PC-9 (cell line): Measurements from ENCODE around the gene ISOC2. TPM values are rescaled to one million over a fixed set of nuclear protein-coding genes. Genes with fewer than 3 reads are reported as not detected.

Source experiments
- BruUV-seq: library from RNA; stranded (reverse); fragments of 400-500 nt; replicated peaks from 2 replicates; lab custom pipeline; 2021; lab: Mats Ljungman, UMichigan
- CTCF ChIA-PET: fragments of 300-600 bp; sonication (Branson Sonifier 250); formaldehyde crosslinking; loops from one replicate; lab custom pipeline; 2022; ENCODE audit warnings: antibody characterized with exemption; lab: Charles Lee
- POLR2A ChIA-PET: fragments of 300-600 bp; sonication (Branson Sonifier 250); formaldehyde crosslinking; loops from one replicate; lab custom pipeline; 2022; ENCODE audit warnings: antibody characterized with exemption; ENCODE audit not compliant: unreplicated experiment; lab: Charles Lee
- DNase-seq, 2 experiments: peaks; one replicate each; pipeline versions ENCODE4 v3.0.0 to v3.0.0-alpha.2; 2015 to 2022; ENCODE audit warnings: mixed read lengths in 1 of 2
- H2AFZ ChIP-seq: fragments of 200-600 bp; sonication (generic); 2 replicates; pipeline ENCODE4 v1.8.1; 2017; ENCODE audit warnings: antibody characterized with exemption
- H3F3A ChIP-seq: fragments of 200-600 bp; sonication (generic); 2 replicates; pipeline ENCODE4 v1.8.1; 2017; ENCODE audit warnings: antibody characterized with exemption, mild to moderate bottlenecking, low read depth; ENCODE audit not compliant: insufficient read depth
- H3K27ac ChIP-seq: fragments of 200-600 bp; sonication (generic); 2 replicates; pipeline ENCODE4 v1.6.1; 2016; ENCODE audit warnings: mixed run types
- H3K27me3 ChIP-seq: fragments of 200-600 bp; sonication (generic); 2 replicates; pipeline ENCODE4 v1.6.1; 2016; ENCODE audit warnings: low read depth, mixed run types; ENCODE audit not compliant: insufficient read depth
- H3K36me3 ChIP-seq: fragments of 200-600 bp; sonication (generic); 2 replicates; pipeline ENCODE4 v1.6.1; 2016; ENCODE audit warnings: low read depth, mixed run types
- H3K4me1 ChIP-seq: fragments of 200-600 bp; sonication (generic); replicated peaks from 2 replicates; pipeline ENCODE4 v1.6.1; 2016; ENCODE audit warnings: mixed run types; ENCODE audit not compliant: insufficient read depth
- H3K4me2 ChIP-seq: fragments of 200-600 bp; sonication (generic); 2 replicates; pipeline ENCODE4 v1.6.1; 2017; ENCODE audit warnings: mixed run types
- H3K4me3 ChIP-seq: fragments of 200-600 bp; sonication (generic); 2 replicates; pipeline ENCODE4 v1.6.1; 2016; ENCODE audit warnings: mixed run types
- H3K79me2 ChIP-seq: fragments of 200-600 bp; sonication (generic); 2 replicates; pipeline ENCODE4 v1.6.1; 2017; ENCODE audit warnings: low read depth, mixed run types
- H3K9me2 ChIP-seq: fragments of 200-600 bp; sonication (generic); 2 replicates; pipeline ENCODE4 v1.8.1; 2017; ENCODE audit warnings: mild to moderate bottlenecking; ENCODE audit not compliant: insufficient read depth
- H3K9me3 ChIP-seq: fragments of 200-600 bp; sonication (generic); 2 replicates; pipeline ENCODE4 v1.8.1; 2016; ENCODE audit warnings: low read depth; ENCODE audit not compliant: insufficient read depth
- H4K20me1 ChIP-seq: fragments of 200-600 bp; sonication (generic); 2 replicates; pipeline ENCODE4 v1.8.1; 2017; ENCODE audit not compliant: insufficient read depth
- CTCF ChIP-seq: fragments of 200-600 bp; sonication (generic); conservative IDR thresholded peaks from 2 replicates; pipeline ENCODE4 v1.6.1; 2017; ENCODE audit warnings: mixed run types, antibody characterized with exemption, mild to moderate bottlenecking, moderate library complexity
- EZH2 ChIP-seq: fragments of 200-600 bp; sonication (generic); IDR thresholded peaks from 2 replicates; pipeline ENCODE4 v1.8.0; 2017; ENCODE audit warnings: antibody characterized with exemption, low read depth
- intact Hi-C: fragments of 100-400 bp; cut with micrococcal nuclease; formaldehyde crosslinking; loops from one replicate; pipeline ENCODE4 v1.10.0; 2022; ENCODE audit not compliant: unreplicated experiment
- total RNA-seq: library from RNA; stranded (reverse); gene quantifications from 2 replicates; pipeline ENCODE4 v1.2.3, GENCODE V29; 2021

ISOC2 gene
- total RNA-seq, 1 experiment from 2014 or later = 92.4 TPM

GRCh38 chr19:55463583-55464031 is 2.2 kb upstream of the ISOC2 start:
- DNase-seq = no peak
- Histone ChIP-seq H3K27me3 (no peaks in the 10 kb centered on the region), H3K9me3 (no peaks in the 10 kb centered on the region), H3K79me2 (peaks cover 18% of the 10 kb centered on the region; the same call in 1 of the 2 replicates), H3K27ac (no peak overlapping the region), H4K20me1 (peaks cover 20% of the 10 kb centered on the region), H3K4me1 (peaks cover 19% of the 10 kb centered on the region), H3K9me2 (no peaks in the 10 kb centered on the region), H3K36me3 (no peaks in the 10 kb centered on the region), H3K4me2 (no peak overlapping the region), H2AFZ (no peak overlapping the region), H3F3A (peaks cover 36% of the 10 kb centered on the region; the same call in 1 of the 2 replicates), H3K4me3 (no peak overlapping the region)
- no peak for TF ChIP-seq EZH2
- no peak for TF ChIP-seq CTCF
- no TSS peak for BruUV-seq
- intact Hi-C loops = loop anchor here (5.0 kb wide), 1 partner anchor 34 kb away; no protein-coding TSS in a partner anchor
- ChIA-PET POLR2A (no interaction called here), CTCF (no interaction called here)

GRCh38 chr19:55462722-55463121 is 1.3 kb upstream of the ISOC2 start:
- peaks cover 33% of the 10 kb centered on the region; the same call in 1 of the 2 replicates for H3F3A ChIP-seq
- peaks cover 20% of the 10 kb centered on the region for H4K20me1 ChIP-seq
- CTCF ChIA-PET = interaction anchor here (0.6 kb wide), 1 partner anchor 1019 kb away, joined by 3 read pairs; no protein-coding TSS in a partner anchor
- H3K27ac ChIP-seq = no peak overlapping the region
- no peak for DNase-seq
- H3K4me3 ChIP-seq = no peak overlapping the region
- peaks cover 18% of the 10 kb centered on the region; the same call in 1 of the 2 replicates for H3K79me2 ChIP-seq
- TF ChIP-seq EZH2 (no peak), CTCF (no peak; the same call in 1 of the 2 replicates)
- POLR2A ChIA-PET = interaction anchor here (0.5 kb wide), 1 partner anchor 113 kb away, joined by 4 read pairs; no protein-coding TSS in a partner anchor
- H3K36me3 ChIP-seq = no peaks in the 10 kb centered on the region
- peaks cover 13% of the 10 kb centered on the region for H3K4me1 ChIP-seq
- intact Hi-C loops = loop anchor here (5.0 kb wide), 1 partner anchor 35 kb away; no protein-coding TSS in a partner anchor
- peak overlapping the region; percentile 93 for H3K4me2 ChIP-seq
- H3K9me3 ChIP-seq = no peaks in the 10 kb centered on the region
- H2AFZ ChIP-seq = no peak overlapping the region
- H3K27me3 ChIP-seq = no peaks in the 10 kb centered on the region
- no peaks in the 10 kb centered on the region for H3K9me2 ChIP-seq
- BruUV-seq = no TSS peak

GRCh38 chr19:55461974-55462626 is 658 bp upstream of the ISOC2 start:
- H3K9me2 ChIP-seq = no peaks in the 10 kb centered on the region
- H4K20me1 ChIP-seq = peaks cover 22% of the 10 kb centered on the region
- TSS peak; percentile 94 for BruUV-seq
- TF ChIP-seq CTCF (no peak), EZH2 (no peak)
- peak overlapping the region; percentile 94 for H2AFZ ChIP-seq
- H3K9me3 ChIP-seq = no peaks in the 10 kb centered on the region
- POLR2A ChIA-PET = interaction anchor here (0.5 to 1.1 kb wide), 22 partner anchors 13 to 1729 kb away, joined by 3 to 21 read pairs (median 5); partner anchors contain the start of genes LENG9, PPP1R12C, PPP6R1 and UBE2S
- H3K27ac ChIP-seq = no peak overlapping the region
- no peaks in the 10 kb centered on the region for H3K27me3 ChIP-seq
- H3K36me3 ChIP-seq = no peaks in the 10 kb centered on the region
- peaks cover 30% of the 10 kb centered on the region; the same call in 1 of the 2 replicates for H3F3A ChIP-seq
- peaks cover 18% of the 10 kb centered on the region; the same call in 1 of the 2 replicates for H3K79me2 ChIP-seq
- no peak for DNase-seq
- intact Hi-C loops = loop anchor here (5.0 kb wide), 1 partner anchor 35 kb away; no protein-coding TSS in a partner anchor
- peak overlapping the region; percentile 78 for H3K4me3 ChIP-seq
- H3K4me2 ChIP-seq = peak overlapping the region; percentile 93
- CTCF ChIA-PET = interaction anchor here (0.6 to 1.1 kb wide), 4 partner anchors 42 to 1019 kb away, joined by 3 to 11 read pairs (median 4); partner anchors contain the start of gene RDH13
- H3K4me1 ChIP-seq = peaks cover 12% of the 10 kb centered on the region
